OCI-LY7 (cell line): Measurements from ENCODE around the gene KANSL1. TPM values are rescaled to one million over a fixed set of nuclear protein-coding genes. Genes with fewer than 3 reads are reported as not detected.

Experiments used
- BruUV-seq: library from RNA; stranded (reverse); fragments of 400-500 nt; replicated peaks from 2 replicates; lab custom pipeline; 2021; lab: Mats Ljungman, UMichigan
- CTCF ChIA-PET: fragments of 300-600 bp; sonication (Branson Sonifier 250); formaldehyde crosslinking; loops from one replicate; lab custom pipeline; 2022; ENCODE audit warnings: antibody characterized with exemption; ENCODE audit not compliant: unreplicated experiment; lab: Charles Lee
- POLR2A ChIA-PET: fragments of 300-600 bp; sonication (Branson Sonifier 250); formaldehyde crosslinking; loops from one replicate; lab custom pipeline; 2022; ENCODE audit warnings: antibody characterized with exemption; lab: Charles Lee
- DNase-seq: peaks from one replicate; pipeline ENCODE4 v3.0.0-alpha.2; 2015; ENCODE audit warnings: low spot score
- H2AFZ ChIP-seq: fragments of 200-600 bp; sonication (generic), shearing (Covaris generic); 2 replicates; pipeline ENCODE4 v1.6.1; 2014; ENCODE audit warnings: mild to moderate bottlenecking, antibody characterized with exemption, low read length, moderate library complexity
- H3K27ac ChIP-seq: fragments of 200-600 bp; sonication (generic); 2 replicates; pipeline ENCODE4 v1.5.1; 2014; ENCODE audit warnings: mixed run types, low read depth, mild to moderate bottlenecking, moderate library complexity, low read length, inconsistent platforms; ENCODE audit not compliant: poor library complexity, severe bottlenecking
- H3K36me3 ChIP-seq: fragments of 200-600 bp; sonication (generic); 2 replicates; pipeline ENCODE4 v1.6.1; 2014; ENCODE audit warnings: mild to moderate bottlenecking, antibody characterized with exemption, low read length, moderate library complexity, mixed read lengths; ENCODE audit not compliant: insufficient read depth
- H3K4me1 ChIP-seq: fragments of 200-600 bp; sonication (generic); 2 replicates; pipeline ENCODE4 v1.5.1; 2014; ENCODE audit warnings: mild to moderate bottlenecking, low read length; ENCODE audit not compliant: insufficient read depth, poor library complexity, severe bottlenecking
- H3K4me2 ChIP-seq: fragments of 200-600 bp; sonication (generic); 2 replicates; pipeline ENCODE4 v1.6.1; 2014; ENCODE audit warnings: mild to moderate bottlenecking, low read length
- H3K4me3 ChIP-seq: fragments of 200-600 bp; sonication (generic); 2 replicates; pipeline ENCODE4 v1.5.1; 2014; ENCODE audit warnings: mild to moderate bottlenecking, low read depth, low read length; ENCODE audit not compliant: poor library complexity, severe bottlenecking
- H3K79me2 ChIP-seq: fragments of 200-600 bp; sonication (generic); 2 replicates; pipeline ENCODE4 v1.6.1; 2016; ENCODE audit warnings: low read depth, mild to moderate bottlenecking, low read length, moderate library complexity, mixed read lengths; ENCODE audit not compliant: insufficient read depth
- H3K9me2 ChIP-seq: fragments of 200-600 bp; sonication (generic); 2 replicates; pipeline ENCODE4 v1.6.1; 2016; ENCODE audit warnings: mild to moderate bottlenecking, low read length, mixed read lengths; ENCODE audit not compliant: insufficient read depth
- H3K9me3 ChIP-seq: fragments of 200-600 bp; sonication (generic); 2 replicates; pipeline ENCODE4 v1.6.1; 2014; ENCODE audit warnings: mild to moderate bottlenecking, mixed run types, low read length, mixed read lengths
- H4K20me1 ChIP-seq: fragments of 200-600 bp; sonication (generic); 2 replicates; pipeline ENCODE4 v1.6.1; 2014; ENCODE audit warnings: mild to moderate bottlenecking, antibody characterized with exemption, low read length, moderate library complexity, mixed read lengths; ENCODE audit not compliant: insufficient read depth
- EZH2phosphoT487 ChIP-seq: fragments of 200-600 bp; sonication (generic); IDR thresholded peaks from 2 replicates; pipeline ENCODE4 v1.6.1; 2018; ENCODE audit warnings: low read depth, borderline replicate concordance, mild to moderate bottlenecking, mixed run types, antibody characterized with exemption, low read length, moderate library complexity, mixed read lengths
- intact Hi-C: fragments of 100-400 bp; cut with micrococcal nuclease; formaldehyde crosslinking; loops from one replicate; pipeline ENCODE4 v1.10.0; 2022; ENCODE audit not compliant: unreplicated experiment
- total RNA-seq, 2 experiments: library from RNA; depleted of rRNA in 1 of 2; stranded (reverse); fragments of >200 nt in 1 of 2; shearing (Covaris generic) in 1 of 2; gene quantifications; 2 replicates each; pipeline ENCODE4 v1.2.3, GENCODE V29; 2014 to 2022
- TF ChIP-seq, protein P1 (sequence below): fragments of 200-600 bp; sonication (generic); conservative IDR thresholded peaks from 2 replicates; pipeline ENCODE4 v1.5.1; 2014; ENCODE audit warnings: mild to moderate bottlenecking, antibody characterized with exemption, low read length, moderate library complexity, mixed read lengths

The KANSL1 gene
- total RNA-seq, 2 experiments from 2014 or later: 96.9 to 129 TPM

DNA sequence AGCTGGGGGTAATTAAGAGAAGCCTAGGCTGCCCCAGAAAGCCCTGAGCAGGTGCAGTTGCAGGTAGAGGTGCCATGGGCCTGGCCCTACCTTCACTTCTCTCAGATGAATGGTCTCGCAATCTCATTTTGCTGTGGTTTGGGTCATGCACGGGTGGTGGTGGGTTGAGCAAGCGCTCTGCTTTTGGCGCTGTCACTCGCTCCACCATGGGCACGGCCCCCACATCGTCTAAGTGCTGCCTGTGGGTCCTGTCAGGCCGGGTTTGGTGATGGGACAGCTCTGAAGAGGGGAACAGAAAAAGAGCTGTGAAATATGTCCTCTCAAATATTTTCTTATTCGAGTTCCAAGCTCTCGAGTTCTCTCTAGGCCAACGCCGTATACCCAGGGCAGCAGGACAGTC is 154.3 kb downstream of the KANSL1 start:
- POLR2A ChIA-PET: interaction anchor here (0.9 kb wide), 1 partner anchor 31 kb away, joined by 3 read pairs; no protein-coding TSS in a partner anchor
- no peaks in the 10 kb centered on the region; the same call in 1 of the 2 replicates for H3K79me2 ChIP-seq
- TF ChIP-seq EZH2phosphoT487: no peak
- TF ChIP-seq, protein P1, sequence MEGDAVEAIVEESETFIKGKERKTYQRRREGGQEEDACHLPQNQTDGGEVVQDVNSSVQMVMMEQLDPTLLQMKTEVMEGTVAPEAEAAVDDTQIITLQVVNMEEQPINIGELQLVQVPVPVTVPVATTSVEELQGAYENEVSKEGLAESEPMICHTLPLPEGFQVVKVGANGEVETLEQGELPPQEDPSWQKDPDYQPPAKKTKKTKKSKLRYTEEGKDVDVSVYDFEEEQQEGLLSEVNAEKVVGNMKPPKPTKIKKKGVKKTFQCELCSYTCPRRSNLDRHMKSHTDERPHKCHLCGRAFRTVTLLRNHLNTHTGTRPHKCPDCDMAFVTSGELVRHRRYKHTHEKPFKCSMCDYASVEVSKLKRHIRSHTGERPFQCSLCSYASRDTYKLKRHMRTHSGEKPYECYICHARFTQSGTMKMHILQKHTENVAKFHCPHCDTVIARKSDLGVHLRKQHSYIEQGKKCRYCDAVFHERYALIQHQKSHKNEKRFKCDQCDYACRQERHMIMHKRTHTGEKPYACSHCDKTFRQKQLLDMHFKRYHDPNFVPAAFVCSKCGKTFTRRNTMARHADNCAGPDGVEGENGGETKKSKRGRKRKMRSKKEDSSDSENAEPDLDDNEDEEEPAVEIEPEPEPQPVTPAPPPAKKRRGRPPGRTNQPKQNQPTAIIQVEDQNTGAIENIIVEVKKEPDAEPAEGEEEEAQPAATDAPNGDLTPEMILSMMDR: no peak
- DNase-seq: no peak
- no peaks in the 10 kb centered on the region for H3K9me2 ChIP-seq
- H4K20me1 ChIP-seq: no peaks in the 10 kb centered on the region
- no peak overlapping the region for H3K27ac ChIP-seq
- no peak overlapping the region for H2AFZ ChIP-seq
- H3K4me1 ChIP-seq: peaks cover under 1% of the 10 kb centered on the region
- no peaks in the 10 kb centered on the region for H3K9me3 ChIP-seq
- no TSS peak for BruUV-seq
- no peak overlapping the region for H3K4me2 ChIP-seq
- peaks cover 98% of the 10 kb centered on the region for H3K36me3 ChIP-seq
- no peak overlapping the region for H3K4me3 ChIP-seq
- intact Hi-C loops: no loop called here
- CTCF ChIA-PET: no interaction called here

DNA sequence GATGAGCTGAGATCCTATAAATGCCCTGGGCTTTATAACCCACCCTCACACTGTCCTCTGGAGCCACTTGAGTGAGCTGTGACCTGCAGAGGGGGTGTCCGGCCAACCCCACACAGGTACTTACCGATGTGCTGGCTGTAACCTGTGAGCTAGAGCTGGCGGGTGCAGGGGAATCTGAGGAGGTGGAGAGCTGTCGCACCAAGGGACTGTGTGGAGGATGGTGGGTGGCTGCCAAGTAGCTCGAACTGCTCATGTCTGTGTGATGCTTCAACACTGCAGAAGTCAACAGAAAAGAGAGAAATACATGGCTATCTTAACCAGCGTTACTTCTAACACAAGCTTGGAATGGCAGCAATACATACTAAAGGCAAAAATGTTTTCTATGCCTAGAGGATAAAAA is 154.8 kb downstream of the KANSL1 start:
- Histone ChIP-seq H4K20me1 (no peaks in the 10 kb centered on the region), H3K9me2 (no peaks in the 10 kb centered on the region), H3K4me2 (no peak overlapping the region), H3K4me1 (no peaks in the 10 kb centered on the region), H3K4me3 (no peak overlapping the region), H3K27ac (no peak overlapping the region), H3K36me3 (peaks cover 98% of the 10 kb centered on the region), H2AFZ (no peak overlapping the region), H3K9me3 (no peaks in the 10 kb centered on the region), H3K79me2 (no peaks in the 10 kb centered on the region; the same call in 1 of the 2 replicates)
- no TSS peak for BruUV-seq
- CTCF ChIA-PET: no interaction called here
- POLR2A ChIA-PET: interaction anchor here (0.9 kb wide), 1 partner anchor 31 kb away, joined by 3 read pairs; no protein-coding TSS in a partner anchor
- TF ChIP-seq EZH2phosphoT487: no peak
- TF ChIP-seq, protein P1: no peak
- no peak for DNase-seq
- intact Hi-C loops: no loop called here

DNA sequence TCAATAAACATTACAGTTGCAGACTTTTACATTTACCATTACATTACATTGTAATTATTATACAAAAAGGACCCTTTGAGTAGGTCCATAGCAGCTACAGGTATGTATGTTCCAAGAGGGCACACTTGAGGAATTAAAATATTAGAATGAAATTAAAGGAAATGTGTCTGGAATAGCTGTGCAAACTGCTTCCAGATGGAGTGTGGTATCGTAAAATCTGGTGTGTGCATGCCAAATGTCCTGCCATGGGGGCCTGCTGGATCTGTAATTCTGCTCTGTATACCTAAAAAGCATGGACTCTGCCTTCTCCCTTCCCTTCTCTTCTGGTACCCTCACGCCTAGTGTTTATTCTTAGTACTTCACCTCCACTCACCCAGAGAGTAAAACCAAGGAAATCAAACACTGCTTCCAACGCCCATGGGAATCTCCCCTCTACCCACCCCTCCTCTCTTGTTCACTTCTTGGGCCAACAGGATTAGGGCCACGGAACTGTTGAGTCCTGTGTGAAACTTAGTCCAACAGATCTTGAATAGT is 155.4 kb downstream of the KANSL1 start:
- H3K36me3 ChIP-seq: peaks cover 98% of the 10 kb centered on the region
- H3K9me2 ChIP-seq: no peaks in the 10 kb centered on the region
- H4K20me1 ChIP-seq: no peaks in the 10 kb centered on the region
- ChIA-PET POLR2A (no interaction called here), CTCF (no interaction called here)
- H3K4me2 ChIP-seq: no peak overlapping the region
- no peaks in the 10 kb centered on the region for H3K4me1 ChIP-seq
- no peaks in the 10 kb centered on the region for H3K9me3 ChIP-seq
- no TSS peak for BruUV-seq
- H2AFZ ChIP-seq: no peak overlapping the region
- H3K27ac ChIP-seq: no peak overlapping the region
- no peak for DNase-seq
- no peak overlapping the region for H3K4me3 ChIP-seq
- no peaks in the 10 kb centered on the region for H3K79me2 ChIP-seq
- TF ChIP-seq, protein P1: no peak
- TF ChIP-seq EZH2phosphoT487: no peak
- intact Hi-C loops: no loop called here
